HG02884 (cell line): ENCODE data around the gene TTLL1.
"Not testable (repeated sequence)": the region's sequence is repeated elsewhere in the genome, so short reads cannot be mapped to it uniquely, and the experiment has no call there.

Experiments
- ATAC-seq: cut with Tn5 transposase; IDR thresholded peaks from one replicate; pipeline ENCODE4 v1.9.1; 2021; ENCODE audit warnings: mild to moderate bottlenecking, moderate library complexity; ENCODE audit not compliant: unreplicated experiment

TTLL1 gene

GRCh38 chr22:43078522-43078921 lies 10.7 kb downstream of the TTLL1 start:
- ATAC-seq: no peak

DNA sequence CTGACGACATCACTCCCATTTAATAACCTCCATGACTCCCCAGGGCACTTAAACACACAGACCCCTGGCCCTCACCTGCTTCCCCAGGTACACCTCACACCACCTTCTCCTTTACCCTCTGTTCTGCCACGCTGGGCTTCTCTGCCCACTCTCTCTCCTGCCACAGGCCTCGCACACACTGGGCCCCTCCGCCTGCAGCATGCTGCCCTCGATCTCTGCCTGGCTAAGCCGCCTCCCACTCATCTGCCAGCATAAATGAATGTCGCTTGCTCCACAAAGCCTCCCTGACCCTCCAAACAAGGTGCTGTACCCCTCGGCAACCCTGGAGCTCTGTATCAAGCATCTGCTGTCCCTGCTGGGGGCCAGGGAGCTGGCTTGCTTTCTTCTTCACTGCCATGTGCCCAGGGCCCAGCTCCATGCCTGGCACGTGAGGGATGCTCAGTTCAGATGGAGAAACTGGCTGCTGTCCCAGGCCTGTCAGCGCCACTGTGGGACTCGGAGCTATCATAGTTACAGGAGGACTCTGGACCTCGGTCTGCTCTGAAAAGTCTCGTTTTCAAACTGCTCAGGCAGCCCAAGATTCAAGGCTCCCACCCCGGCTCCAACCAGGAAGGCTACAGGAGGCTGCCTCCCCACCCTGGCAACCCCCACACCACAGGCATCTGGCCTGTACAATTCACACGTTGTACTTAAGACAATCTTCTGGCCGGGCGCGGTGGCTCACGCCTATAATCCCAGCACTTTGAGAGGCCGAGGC lies 11.9 kb downstream of the TTLL1 start:
- no peak for ATAC-seq

DNA sequence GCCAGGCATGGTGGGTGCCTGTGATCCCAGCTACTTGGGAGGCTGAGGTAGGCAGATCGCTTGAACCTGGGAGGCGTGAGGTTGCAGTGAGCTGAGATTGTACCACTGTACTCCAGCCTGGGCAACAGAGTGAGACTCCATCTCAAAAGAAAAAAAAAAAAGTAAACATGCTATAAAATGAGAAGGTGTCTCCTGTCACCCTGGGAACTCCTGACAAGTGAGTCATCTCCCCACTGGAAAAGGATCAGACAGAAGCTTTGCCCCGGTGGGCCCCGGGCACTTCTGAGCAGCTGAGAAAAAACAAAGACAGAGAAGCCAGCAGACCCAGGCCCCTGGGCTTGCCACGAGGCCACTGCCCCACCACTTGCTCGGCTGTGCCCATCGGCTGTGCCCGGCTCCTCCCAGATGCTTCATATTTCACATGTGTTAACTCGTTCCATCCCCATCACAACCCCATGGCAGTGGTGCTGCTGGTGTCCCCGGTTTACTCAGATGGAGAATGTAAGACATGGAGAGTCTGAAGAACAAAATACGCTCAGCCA lies 22.3 kb downstream of the TTLL1 start:
- ATAC-seq: no peak

- no peak for ATAC-seq
Measured at GRCh38 chr22:43066134-43066533, 23.1 kb downstream of the TTLL1 start.

DNA sequence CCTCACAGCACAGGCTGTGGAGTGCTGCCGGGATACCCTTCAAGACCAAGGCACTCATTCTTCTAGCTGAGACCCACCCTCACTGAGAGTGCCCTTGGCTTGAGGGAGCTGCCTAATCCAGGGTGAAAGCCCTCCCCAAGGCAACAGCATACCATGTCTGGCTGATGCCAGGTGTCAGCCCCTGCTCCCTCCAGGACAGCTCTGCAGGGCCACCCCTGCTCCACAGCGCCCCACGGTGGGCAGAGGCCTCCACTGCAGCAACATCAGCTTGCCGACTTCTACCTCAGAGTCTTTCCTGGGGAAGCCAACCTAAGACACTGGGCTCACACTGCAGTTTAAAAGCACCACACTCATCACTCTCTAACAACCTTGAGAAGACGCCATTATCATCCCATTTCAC lies 29.0 kb downstream of the TTLL1 start:
- ATAC-seq: no peak

DNA sequence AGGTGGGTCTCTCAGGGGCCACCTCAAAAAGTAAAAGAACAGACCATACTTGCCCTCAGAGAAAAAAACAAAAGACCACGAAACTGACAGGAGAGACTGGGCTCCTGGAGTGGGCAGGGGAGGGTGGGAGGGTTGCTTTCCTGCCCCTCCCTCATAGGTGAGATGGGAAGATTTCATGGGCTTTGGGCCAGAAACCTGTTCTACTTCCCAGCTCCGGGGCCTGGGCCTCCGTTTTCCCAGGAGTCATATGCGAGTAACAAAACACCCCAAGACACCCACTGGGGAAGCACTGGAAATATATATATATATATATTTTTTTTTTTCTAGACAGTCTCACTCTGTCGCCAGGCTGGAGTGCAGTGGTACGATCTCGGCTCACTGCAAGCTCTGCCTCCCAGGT lies 31.6 kb downstream of the TTLL1 start:
- no peak for ATAC-seq

- no peak for ATAC-seq
Measured at GRCh38 chr22:43053176-43053575, 36.0 kb downstream of the TTLL1 start.

GRCh38 chr22:43050995-43051394 lies 38.2 kb downstream of the TTLL1 start:
- no peak for ATAC-seq

GRCh38 chr22:43047605-43048004 lies 41.6 kb downstream of the TTLL1 start:
- ATAC-seq: no peak

DNA sequence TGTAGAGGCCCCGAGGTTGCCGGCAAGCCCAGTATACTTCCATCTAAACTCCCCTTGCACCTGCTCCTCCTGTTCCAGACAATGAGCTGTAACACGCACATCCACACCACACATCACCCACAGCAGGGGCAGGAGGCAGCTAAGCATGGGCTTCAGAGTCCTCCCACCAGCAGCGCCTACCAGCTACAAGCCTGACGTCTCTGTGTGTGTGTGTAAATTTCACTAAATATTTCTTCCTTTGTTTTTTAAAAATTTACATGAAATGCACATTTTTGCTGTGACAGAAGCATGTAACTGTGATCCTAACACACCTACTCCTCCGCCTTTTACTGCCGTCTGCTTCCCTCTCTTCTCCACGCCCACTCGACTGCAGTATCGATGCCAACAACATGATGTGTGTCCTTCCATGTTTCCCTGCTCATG lies 44.9 kb downstream of the TTLL1 start:
- ATAC-seq: no peak

DNA sequence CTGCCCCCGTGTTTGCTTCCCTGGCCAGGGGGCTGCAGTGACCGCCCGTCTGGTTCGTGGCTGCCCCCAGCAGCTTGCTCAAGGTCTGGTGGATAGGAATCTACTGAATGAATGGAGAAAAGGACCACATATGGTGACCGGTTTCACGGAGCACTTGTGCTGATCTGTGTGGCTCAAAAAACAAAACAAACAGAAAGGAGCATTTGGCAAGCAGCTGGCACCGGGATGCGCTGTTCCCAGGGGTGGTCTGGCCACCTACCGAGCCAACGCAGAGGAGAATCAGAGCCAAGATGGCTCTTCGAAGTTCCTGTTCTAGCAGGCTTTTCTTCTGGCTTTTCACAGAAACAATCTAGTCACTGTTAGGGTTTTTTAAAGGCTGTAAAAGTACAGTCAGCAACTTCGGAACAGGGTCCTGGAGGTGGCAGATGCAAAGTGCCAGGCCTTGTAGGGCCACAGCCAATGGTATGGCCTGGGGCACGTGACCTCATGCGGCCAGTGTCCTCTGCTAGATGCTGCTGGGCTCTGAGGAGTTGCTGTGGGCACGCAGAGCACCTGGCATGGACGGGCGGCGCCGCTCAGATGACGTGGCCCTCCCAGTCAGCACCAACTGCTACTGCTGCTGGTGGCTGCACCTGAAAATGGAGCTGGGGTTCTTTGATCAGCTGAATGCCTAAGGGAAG lies 47.0 kb downstream of the TTLL1 start:
- no peak for ATAC-seq

GRCh38 chr22:43039800-43040199 lies 49.4 kb downstream of the TTLL1 start:
- no peak for ATAC-seq

- no peak for ATAC-seq
Measured at GRCh38 chr22:43038325-43038724, 50.9 kb downstream of the TTLL1 start.

GRCh38 chr22:43036282-43036829 lies 52.8 kb downstream of the TTLL1 start:
- ATAC-seq: no peak

DNA sequence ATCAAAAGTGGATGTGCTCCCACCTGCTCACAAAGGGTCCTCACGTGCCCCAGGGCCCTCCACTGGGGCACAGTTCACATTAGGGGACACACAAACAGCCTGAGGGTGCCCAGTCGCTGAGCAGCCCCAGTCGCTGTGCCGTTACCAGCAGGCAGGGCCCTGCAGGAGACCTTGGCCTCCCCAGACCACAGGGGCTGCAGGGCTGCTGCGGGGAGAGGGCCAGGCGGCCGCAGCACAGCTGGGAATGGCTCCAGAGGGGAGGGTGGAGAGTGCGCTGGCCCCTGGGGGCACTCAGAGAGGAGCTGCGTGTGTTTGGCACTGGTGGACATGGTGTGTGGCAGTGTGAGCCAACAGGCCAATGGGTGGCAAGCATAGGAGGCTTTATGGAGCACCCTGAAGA lies 53.9 kb downstream of the TTLL1 start:
- ATAC-seq: no peak

DNA sequence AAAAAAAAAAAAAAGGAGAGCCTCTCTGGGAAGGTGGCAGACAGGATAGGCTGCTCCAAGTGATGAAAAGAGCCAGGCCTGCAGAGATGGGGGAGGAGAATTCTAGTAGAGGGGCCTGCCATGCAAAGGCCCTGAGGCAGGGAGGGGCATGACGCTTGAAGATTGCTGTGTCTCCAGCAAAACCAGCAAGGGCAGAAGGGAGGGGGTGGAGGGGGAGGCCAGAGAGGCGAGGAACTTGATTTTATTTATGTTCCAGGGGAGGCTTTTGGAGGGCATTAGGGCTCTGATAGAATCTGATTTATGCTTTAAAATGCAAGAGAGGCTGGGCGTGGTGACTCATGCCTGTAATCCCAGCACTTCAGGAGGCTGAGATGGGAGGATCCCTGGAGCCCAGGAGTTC lies 57.6 kb downstream of the TTLL1 start:
- no peak for ATAC-seq

DNA sequence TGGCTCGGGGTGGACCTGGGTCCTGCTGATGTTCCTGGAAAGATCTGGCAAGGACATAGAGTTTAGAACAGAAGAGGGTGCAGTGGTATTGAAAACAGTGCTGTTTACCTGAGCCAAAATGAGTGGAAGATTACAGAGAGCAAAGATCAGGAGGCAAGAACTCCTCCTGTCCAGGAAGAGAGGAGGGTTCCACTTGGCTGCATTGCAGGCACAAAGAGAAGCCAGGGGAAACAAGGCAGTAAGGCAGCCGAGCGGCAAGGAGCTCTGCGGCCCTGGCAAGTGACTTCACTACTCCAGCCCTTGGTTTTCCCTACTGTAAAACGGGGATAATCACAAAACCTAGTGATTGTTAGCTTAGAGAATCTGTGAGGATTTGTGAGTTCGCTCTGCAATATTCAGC lies 70.6 kb downstream of the TTLL1 start:
- no peak for ATAC-seq

DNA sequence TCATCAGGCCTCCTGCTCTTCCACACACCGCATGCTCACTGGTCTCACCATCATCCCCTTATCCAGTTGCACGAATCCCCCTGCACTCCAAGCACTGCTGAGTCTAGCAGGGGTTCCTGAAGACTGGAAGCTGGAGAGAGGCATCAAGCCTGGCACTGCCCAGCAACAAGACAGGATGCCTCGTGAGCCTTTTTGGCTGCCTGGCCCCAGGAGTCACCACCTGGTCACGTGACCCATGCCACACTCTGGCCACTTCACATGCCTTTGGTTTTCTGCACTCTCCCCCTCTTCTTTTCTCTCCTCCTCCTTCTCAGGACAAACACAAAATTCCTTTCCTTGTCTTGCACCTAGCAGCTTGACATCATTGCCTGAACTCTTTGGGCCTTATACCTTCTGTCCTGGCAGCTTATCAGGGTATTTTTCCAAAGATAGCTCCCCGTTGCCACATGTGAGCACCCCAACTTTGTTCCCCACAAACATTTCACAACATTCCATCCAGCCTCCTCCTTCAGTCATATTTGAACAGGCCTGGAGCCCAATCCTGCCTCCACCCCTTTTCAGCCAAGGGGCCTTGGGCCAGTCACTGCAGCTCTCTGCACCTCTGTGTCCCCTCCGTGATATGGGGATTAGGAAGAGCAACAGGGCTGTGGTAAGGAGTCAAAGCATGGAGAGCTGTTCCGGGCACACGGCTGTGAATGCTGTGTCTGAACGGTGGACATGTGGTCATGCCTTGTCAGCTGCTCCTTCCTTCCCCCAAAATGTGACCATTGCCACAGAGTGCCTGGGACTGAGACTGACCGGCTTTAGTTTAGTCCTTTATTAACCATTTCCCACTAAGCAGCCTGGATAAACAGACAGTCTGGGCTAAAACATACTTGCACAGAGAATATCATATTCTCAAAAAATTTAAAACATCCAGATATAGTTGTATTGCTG lies 71.4 kb downstream of the TTLL1 start:
- ATAC-seq: no peak

DNA sequence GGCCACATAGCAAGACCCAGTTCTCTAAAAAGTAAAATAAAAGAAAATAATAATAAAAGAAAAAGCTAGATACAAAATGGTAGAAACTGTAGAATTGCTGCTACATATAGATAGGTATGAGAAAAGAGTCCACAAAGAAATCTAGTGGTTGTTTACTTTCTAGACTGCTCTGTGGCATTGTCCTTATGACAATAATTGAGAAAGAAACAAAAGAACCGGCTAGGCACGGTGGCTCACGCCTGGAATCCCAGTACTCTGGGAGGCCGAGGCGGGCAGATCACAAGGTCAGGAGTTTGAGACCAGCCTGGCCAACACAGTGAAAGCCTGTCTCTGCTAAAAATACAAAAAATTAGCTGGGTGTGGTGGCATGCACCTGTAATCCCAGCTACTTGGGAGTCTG lies 73.0 kb downstream of the TTLL1 start:
- not testable (repeated sequence) for ATAC-seq

- ATAC-seq: no peak
Measured at GRCh38 chr22:43015677-43016042, 73.5 kb downstream of the TTLL1 start.
